ENCODE data around the gene TMEM63B.

DNA sequence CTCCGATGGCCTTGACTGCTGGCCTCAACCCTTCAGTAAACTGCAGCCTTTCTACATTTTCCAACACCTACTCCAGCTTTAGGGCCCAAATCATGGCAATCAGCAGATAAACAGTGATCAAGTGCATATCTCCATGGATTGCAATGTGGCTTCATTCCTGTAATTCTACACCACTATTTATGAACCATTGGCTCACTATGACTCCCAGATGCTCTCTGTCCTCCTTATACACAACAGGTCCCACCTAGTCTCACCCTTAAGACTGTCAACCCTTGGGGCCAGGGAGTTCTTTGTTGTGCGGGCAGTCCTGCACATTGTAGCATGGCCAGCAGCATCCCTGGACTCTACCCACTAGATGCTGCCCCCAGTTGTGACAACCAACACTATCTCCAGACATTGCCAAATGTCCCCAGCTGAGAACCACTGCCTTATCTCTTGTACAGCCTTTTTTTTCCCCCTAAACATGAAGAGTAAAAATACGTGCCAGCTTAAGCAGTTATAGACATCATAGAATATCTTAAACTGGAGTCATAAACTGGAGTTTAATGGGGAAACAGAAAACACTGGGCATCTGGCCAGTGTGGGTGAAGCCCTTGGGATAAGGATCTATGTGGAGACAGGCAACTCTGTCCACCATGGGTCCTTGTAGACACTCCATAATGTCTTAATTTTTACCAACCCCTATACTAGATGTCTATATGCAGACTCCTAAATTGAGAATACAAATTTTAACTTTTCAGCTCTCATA, 21.2 kb upstream of the TMEM63B start:
- TF ChIP-seq, protein P1, sequence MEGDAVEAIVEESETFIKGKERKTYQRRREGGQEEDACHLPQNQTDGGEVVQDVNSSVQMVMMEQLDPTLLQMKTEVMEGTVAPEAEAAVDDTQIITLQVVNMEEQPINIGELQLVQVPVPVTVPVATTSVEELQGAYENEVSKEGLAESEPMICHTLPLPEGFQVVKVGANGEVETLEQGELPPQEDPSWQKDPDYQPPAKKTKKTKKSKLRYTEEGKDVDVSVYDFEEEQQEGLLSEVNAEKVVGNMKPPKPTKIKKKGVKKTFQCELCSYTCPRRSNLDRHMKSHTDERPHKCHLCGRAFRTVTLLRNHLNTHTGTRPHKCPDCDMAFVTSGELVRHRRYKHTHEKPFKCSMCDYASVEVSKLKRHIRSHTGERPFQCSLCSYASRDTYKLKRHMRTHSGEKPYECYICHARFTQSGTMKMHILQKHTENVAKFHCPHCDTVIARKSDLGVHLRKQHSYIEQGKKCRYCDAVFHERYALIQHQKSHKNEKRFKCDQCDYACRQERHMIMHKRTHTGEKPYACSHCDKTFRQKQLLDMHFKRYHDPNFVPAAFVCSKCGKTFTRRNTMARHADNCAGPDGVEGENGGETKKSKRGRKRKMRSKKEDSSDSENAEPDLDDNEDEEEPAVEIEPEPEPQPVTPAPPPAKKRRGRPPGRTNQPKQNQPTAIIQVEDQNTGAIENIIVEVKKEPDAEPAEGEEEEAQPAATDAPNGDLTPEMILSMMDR (IDR thresholded peaks at IDR 0.05), result no peak
- TF ChIP-seq EZH2 (IDR thresholded peaks at IDR 0.05; ENCODE audit: borderline replicate concordance, insufficient read depth, low read depth, low read length, poor library complexity, severe bottlenecking), result no peak
